C4-2B (cell line): Measurements from ENCODE around the gene EPGN.

ENCODE experiments used
- H3K27ac ChIP-seq: fragments of 450-650 bp; 2 replicates; pipeline ENCODE4 v1.5.1; 2017
- ZFX ChIP-seq: fragments of 450-650 bp; IDR thresholded peaks from 2 replicates; pipeline ENCODE4 v1.6.1; 2017
- TF ChIP-seq, protein P1 (sequence below): fragments of 450-650 bp; conservative IDR thresholded peaks from 2 replicates; pipeline ENCODE4 v1.5.1; 2017; ENCODE audit warnings: mild to moderate bottlenecking

EPGN gene

DNA sequence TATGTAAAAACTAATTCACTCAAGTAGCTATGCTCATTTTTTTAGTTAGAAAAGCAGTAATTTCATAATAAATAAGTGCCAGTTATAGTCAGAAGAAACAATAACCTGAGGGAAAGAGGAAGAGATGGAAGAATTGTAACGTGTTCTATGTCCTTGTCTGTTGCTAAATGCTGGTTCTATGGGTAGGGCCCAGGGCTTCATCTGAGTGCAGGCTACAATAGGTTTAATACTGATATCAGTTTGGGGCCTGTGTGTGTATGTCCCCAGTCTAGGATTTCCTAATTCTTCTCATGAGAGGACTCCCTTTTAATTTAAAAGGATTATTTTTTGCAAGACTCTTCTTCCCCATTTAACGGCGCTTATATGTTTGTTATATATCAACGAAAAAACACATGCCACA is 53.4 kb downstream of the EPGN start:
- no peak overlapping the region for H3K27ac ChIP-seq
- TF ChIP-seq ZFX, result no peak
- TF ChIP-seq, protein P1, sequence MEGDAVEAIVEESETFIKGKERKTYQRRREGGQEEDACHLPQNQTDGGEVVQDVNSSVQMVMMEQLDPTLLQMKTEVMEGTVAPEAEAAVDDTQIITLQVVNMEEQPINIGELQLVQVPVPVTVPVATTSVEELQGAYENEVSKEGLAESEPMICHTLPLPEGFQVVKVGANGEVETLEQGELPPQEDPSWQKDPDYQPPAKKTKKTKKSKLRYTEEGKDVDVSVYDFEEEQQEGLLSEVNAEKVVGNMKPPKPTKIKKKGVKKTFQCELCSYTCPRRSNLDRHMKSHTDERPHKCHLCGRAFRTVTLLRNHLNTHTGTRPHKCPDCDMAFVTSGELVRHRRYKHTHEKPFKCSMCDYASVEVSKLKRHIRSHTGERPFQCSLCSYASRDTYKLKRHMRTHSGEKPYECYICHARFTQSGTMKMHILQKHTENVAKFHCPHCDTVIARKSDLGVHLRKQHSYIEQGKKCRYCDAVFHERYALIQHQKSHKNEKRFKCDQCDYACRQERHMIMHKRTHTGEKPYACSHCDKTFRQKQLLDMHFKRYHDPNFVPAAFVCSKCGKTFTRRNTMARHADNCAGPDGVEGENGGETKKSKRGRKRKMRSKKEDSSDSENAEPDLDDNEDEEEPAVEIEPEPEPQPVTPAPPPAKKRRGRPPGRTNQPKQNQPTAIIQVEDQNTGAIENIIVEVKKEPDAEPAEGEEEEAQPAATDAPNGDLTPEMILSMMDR, result no peak

DNA sequence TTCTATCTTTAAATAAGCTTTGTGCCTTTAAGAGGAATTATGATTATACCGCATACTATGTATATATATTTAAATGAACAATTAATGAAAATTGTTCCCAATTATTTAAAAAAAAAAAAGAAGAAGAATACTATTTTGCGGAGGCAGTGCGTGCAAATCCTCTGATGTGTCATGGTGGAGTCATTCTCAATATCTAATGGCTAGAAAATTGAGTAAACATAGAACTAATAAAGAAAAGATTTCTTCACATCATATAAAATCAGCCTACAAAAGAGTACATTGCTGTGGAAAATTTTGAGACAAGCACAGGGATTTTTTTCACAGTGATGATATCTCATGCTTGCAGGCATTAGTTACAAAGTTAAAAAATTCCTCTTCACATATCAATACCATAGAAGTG is 54.1 kb downstream of the EPGN start:
- H3K27ac ChIP-seq, result no peak overlapping the region
- TF ChIP-seq ZFX, result no peak
- TF ChIP-seq, protein P1, result no peak

DNA sequence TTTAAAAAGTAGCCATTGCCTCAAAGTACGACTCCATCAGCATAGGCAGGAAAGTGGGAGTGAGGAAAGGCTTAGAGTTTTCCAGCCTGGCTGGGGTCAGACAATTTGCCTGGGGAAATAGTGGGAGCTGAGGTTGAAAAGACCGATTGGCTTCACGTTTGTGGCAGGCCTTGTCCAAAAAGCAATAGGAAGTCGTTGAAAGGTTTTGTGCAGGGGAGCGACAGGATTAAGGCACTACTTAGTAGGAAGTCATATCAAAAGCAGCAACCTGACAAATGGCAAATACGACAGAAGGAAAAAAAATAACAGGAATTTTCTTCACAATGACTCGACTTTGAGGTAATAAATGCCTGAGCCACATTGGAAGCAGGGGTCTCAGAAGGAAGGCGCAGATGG is 56.0 kb downstream of the EPGN start:
- H3K27ac ChIP-seq, result no peak overlapping the region
- TF ChIP-seq, protein P1, result no peak
- TF ChIP-seq ZFX, result no peak

GRCh38 chr4:74364652-74365491 is 56.6 kb downstream of the EPGN start, which contains the start of gene EREG:
Gene EREG (plus strand): TSS chr4:74365145. CDS start chr4:74365309, 164 bp downstream.
- H3K27ac ChIP-seq, result no peak within 1 kb of the TSS
- TF ChIP-seq, protein P1, result no peak

GRCh38 chr4:74365761-74366160 is 57.5 kb downstream of the EPGN start:
- TF ChIP-seq, protein P1, result no peak
- TF ChIP-seq ZFX, result no peak

More at GRCh38 chr4:74365761-74366160, 57.5 kb downstream of the EPGN start:
- no peak overlapping the region for H3K27ac ChIP-seq
